Activated gamma-delta T cell treated with anti-CD3 and anti-CD28 coated beads, Interleukin-2, amount 50 U/mL, for 16 hours (primary cell): ENCODE measurements around the gene MPHOSPH6.
"Not testable (repeated sequence)": the region's sequence is repeated elsewhere in the genome, so short reads cannot be mapped to it uniquely, and the experiment has no call there.

Source experiments
- DNase-seq: peaks from one replicate; pipeline ENCODE4 v3.0.0-alpha.2; 2020; ENCODE audit warnings: low read depth

The MPHOSPH6 gene

GRCh38 chr16:82118749-82119148 is 51.3 kb downstream of the MPHOSPH6 start:
- no peak for DNase-seq

DNA sequence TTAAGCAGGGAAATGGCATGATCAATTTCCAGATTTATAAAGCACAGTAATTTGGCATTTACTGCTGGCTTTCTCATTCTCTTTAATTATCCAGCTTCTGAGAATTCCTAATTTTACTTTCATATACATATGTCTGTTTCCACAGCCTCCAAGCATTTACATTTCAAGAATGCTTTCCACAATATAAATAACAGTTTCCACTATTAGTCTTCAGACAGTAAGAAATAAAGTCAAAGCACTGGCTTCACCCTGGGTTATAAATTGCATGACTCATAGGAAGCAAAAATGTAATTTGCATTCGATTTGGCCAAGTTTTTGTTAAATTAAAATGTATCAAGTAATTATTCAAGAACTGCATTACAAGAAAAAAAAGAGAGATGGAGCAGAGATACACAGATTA is 53.5 kb downstream of the MPHOSPH6 start:
- DNase-seq = no peak

DNA sequence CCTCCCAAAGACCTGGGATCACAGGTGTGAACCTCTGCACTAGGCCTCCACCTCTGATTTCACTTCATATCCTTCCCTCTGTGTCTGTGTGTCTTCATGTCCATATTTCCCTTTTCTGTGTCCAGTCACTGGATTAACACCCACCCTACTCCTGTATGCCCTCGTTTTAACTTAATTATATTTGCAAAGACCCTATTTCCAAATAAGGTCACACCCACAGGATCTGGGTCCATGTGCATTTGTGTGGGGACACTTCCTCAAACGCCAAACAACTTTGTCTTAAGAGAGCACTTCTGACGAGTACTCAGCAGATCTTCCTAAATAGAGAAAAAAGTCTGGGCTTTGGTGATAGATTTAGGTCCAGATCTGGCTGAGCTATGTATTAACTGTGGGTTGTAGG is 56.3 kb downstream of the MPHOSPH6 start:
- no peak for DNase-seq

GRCh38 chr16:82111944-82112343 is 58.1 kb downstream of the MPHOSPH6 start:
- DNase-seq = no peak

DNA sequence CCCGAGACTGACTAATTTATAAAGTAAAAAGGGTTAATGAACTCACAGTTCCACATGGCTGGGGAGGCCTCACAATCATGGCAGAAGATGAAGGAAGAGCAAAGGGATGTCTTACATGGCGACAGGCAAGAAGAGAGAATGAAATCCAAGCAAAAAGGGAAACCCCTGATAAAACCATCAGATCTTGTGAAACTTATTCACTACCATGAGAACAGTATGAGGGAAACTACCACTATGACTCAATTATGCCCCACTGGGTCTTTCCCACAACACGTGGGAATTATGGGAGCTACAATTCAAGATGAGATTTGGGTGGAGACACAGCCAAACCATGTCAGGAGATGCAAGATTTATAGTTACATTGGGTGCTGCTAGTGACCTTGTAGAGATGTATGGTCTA is 60.8 kb downstream of the MPHOSPH6 start:
- not testable (repeated sequence) for DNase-seq

DNA sequence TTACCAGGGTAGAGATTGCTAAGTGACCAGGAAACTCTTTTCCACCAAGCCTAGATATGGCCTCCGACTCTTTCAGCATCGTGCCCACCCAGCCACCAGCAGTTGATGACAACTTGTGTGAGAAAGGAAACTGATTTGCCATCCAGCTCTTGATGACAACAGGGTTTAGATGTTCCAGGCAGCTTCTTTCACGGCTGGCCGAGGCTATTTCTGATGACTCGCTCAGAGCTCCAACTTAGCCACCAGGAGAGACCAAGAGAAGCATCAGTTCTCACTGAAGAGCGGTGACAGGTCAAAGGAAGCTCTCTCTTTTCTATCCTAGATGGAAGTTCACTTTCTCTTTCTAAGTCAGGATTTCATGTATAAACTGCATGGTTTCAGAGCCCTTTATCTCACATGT is 61.2 kb downstream of the MPHOSPH6 start:
- no peak for DNase-seq

GRCh38 chr16:82108100-82108499 is 61.9 kb downstream of the MPHOSPH6 start:
- no peak for DNase-seq

DNA sequence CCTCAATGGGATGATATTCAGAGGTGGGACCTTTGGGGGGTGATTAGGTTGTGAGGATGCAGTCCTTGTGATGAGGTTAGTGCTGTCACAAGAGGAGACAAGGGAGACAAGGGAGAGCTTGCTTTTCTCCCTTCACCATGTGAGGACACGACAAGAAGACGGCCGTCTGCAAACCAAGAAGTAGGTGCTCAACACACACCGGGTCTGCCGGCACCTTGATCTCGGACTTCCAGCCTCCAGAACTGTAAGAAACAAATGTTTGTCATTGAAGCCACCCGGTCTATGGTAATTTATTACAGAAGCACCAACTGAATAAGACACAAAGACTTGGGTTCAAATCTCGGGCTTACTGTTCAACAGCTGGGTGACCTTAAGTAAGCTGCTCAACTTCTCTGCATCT is 64.9 kb downstream of the MPHOSPH6 start:
- DNase-seq = no peak
